MM.1S (cell line): ENCODE measurements around the gene ZMYND12.

ENCODE experiments used
- EZH2phosphoT487 ChIP-seq: fragments of 300-600 bp; sonication (generic); IDR thresholded peaks from 2 replicates; pipeline ENCODE4 v1.6.1; 2018; ENCODE audit warnings: antibody characterized with exemption, low read length
- TF ChIP-seq, protein P1 (sequence below): fragments of 300-600 bp; sonication (generic); IDR thresholded peaks from 2 replicates; pipeline ENCODE4 v1.5.1; 2016; ENCODE audit warnings: antibody characterized with exemption, low read length, mixed read lengths

DNA sequence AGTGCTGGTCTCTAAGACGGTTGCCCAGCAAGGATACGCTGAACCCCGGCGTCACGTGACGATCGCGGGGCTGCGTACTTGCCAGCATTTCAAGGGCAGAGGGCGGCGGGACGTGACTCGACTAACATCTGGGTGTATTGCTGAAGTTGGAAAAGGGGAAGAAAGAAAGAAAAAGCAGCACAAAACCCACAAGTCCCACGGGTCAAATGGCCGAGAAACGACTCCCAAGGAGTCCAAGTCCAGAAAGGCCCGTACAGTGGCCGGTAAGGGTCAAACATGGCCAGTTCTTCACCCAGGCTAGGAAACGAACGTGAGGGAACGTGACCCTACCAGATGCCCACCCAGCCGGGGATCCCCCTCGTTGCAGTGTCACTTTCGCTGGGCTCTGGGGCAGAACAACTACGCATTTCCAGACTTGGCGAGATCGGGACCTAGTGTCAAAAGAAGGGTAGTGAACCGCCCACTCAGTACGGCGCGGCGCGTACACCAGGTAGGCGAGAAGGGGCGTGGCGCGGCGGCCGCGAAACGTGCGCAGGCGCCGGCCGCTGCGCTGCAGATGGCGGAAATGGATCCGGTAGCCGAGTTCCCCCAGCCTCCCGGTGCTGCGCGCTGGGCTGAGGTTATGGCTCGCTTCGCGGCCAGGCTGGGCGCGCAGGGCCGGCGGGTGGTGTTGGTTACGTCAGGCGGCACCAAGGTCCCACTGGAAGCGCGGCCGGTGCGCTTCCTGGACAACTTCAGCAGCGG, at the start of gene ZMYND12, which contains the start of gene PPCS:
- TF ChIP-seq, protein P1, sequence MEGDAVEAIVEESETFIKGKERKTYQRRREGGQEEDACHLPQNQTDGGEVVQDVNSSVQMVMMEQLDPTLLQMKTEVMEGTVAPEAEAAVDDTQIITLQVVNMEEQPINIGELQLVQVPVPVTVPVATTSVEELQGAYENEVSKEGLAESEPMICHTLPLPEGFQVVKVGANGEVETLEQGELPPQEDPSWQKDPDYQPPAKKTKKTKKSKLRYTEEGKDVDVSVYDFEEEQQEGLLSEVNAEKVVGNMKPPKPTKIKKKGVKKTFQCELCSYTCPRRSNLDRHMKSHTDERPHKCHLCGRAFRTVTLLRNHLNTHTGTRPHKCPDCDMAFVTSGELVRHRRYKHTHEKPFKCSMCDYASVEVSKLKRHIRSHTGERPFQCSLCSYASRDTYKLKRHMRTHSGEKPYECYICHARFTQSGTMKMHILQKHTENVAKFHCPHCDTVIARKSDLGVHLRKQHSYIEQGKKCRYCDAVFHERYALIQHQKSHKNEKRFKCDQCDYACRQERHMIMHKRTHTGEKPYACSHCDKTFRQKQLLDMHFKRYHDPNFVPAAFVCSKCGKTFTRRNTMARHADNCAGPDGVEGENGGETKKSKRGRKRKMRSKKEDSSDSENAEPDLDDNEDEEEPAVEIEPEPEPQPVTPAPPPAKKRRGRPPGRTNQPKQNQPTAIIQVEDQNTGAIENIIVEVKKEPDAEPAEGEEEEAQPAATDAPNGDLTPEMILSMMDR, result no peak
- no peak for TF ChIP-seq EZH2phosphoT487
